MM.1S (cell line): ENCODE results near the gene FBLN7.

Experiments
- DNase-seq: peaks from one replicate; pipeline ENCODE4 v3.0.0-alpha.2; 2015
- H2AFZ ChIP-seq: fragments of 300-600 bp; sonication (generic); 2 replicates; pipeline ENCODE4 v1.6.0; 2016; ENCODE audit warnings: antibody characterized with exemption, low read length
- H3F3A ChIP-seq: fragments of 300-600 bp; sonication (generic); 2 replicates; pipeline ENCODE4 v1.6.1; 2016; ENCODE audit warnings: mild to moderate bottlenecking, antibody characterized with exemption, low read length, moderate library complexity, mixed read lengths; ENCODE audit not compliant: insufficient read depth
- H3K27ac ChIP-seq: fragments of 300-600 bp; sonication (generic); 2 replicates; pipeline ENCODE4 v1.5.1; 2016; ENCODE audit warnings: mild to moderate bottlenecking, low read length
- H3K27me3 ChIP-seq: fragments of 300-600 bp; sonication (generic); replicated peaks from 2 replicates; pipeline ENCODE4 v1.6.0; 2016; ENCODE audit warnings: low read length; ENCODE audit not compliant: insufficient read depth
- H3K36me3 ChIP-seq: fragments of 300-600 bp; sonication (generic); replicated peaks from 2 replicates; pipeline ENCODE4 v1.6.1; 2016; ENCODE audit warnings: mild to moderate bottlenecking, low read length, mixed read lengths; ENCODE audit not compliant: insufficient read depth
- H3K4me1 ChIP-seq: fragments of 300-600 bp; sonication (generic); 2 replicates; pipeline ENCODE4 v1.6.1; 2016; ENCODE audit warnings: low read length, mixed read lengths
- H3K4me2 ChIP-seq: fragments of 300-600 bp; sonication (generic); 2 replicates; pipeline ENCODE4 v1.6.0; 2016; ENCODE audit warnings: low read depth, low read length
- H3K4me3 ChIP-seq: fragments of 300-600 bp; sonication (generic); 2 replicates; pipeline ENCODE4 v1.5.1; 2016; ENCODE audit warnings: low read length, mixed read lengths
- H3K79me2 ChIP-seq: fragments of 300-600 bp; sonication (generic); 2 replicates; pipeline ENCODE4 v1.6.1; 2016; ENCODE audit warnings: mixed run types, low read length, mixed read lengths
- H3K9ac ChIP-seq: fragments of 300-600 bp; sonication (generic); 2 replicates; pipeline ENCODE4 v1.6.1; 2016; ENCODE audit warnings: low read length, mixed read lengths
- H3K9me2 ChIP-seq: fragments of 300-600 bp; sonication (generic); replicated peaks from 2 replicates; pipeline ENCODE4 v1.6.1; 2016; ENCODE audit warnings: mild to moderate bottlenecking, low read length, mixed read lengths; ENCODE audit not compliant: insufficient read depth
- H3K9me3 ChIP-seq: fragments of 300-600 bp; sonication (generic); replicated peaks from 2 replicates; pipeline ENCODE4 v1.6.1; 2016; ENCODE audit warnings: mild to moderate bottlenecking, low read length, mixed read lengths; ENCODE audit not compliant: insufficient read depth
- H4K20me1 ChIP-seq: fragments of 300-600 bp; sonication (generic); 2 replicates; pipeline ENCODE4 v1.6.1; 2016; ENCODE audit warnings: mild to moderate bottlenecking, low read length, moderate library complexity, mixed read lengths; ENCODE audit not compliant: insufficient read depth
- EZH2 ChIP-seq: fragments of 300-600 bp; sonication (generic); optimal IDR thresholded peaks from 2 replicates; pipeline ENCODE3; 2017; ENCODE audit warnings: low read depth, mild to moderate bottlenecking, antibody characterized with exemption, low read length, mixed read lengths
- EZH2phosphoT487 ChIP-seq: fragments of 300-600 bp; sonication (generic); IDR thresholded peaks from 2 replicates; pipeline ENCODE4 v1.6.1; 2018; ENCODE audit warnings: antibody characterized with exemption, low read length
- TF ChIP-seq, protein P1 (sequence below): fragments of 300-600 bp; sonication (generic); IDR thresholded peaks from 2 replicates; pipeline ENCODE4 v1.5.1; 2016; ENCODE audit warnings: antibody characterized with exemption, low read length, mixed read lengths

FBLN7 gene

DNA sequence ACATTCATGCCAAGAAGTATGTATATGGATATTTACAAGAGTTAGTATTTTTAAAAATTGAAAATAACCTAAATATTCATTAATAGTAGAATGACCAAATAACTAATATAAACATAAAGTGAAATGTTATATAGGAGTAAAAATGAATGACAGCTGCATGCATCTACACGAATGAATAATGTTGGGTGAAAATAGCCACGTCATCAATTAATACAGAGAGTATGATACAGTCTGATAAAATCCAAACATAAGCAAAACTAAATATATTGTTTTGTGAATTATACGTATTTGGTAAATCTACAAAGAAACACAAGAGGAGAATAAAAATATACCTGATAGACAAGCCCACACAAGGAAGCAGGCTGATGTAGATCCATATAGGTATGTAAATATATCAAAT lies 92.2 kb downstream of the FBLN7 start:
- Histone ChIP-seq H3K4me2 (no peak overlapping the region), H3K9me2 (no peaks in the 10 kb centered on the region), H3K4me1 (no peaks in the 10 kb centered on the region), H3K4me3 (no peak overlapping the region), H4K20me1 (no peaks in the 10 kb centered on the region), H3F3A (no peaks in the 10 kb centered on the region), H3K27ac (no peak overlapping the region), H3K9me3 (no peaks in the 10 kb centered on the region), H3K27me3 (no peaks in the 10 kb centered on the region), H2AFZ (no peak overlapping the region), H3K79me2 (no peaks in the 10 kb centered on the region), H3K9ac (no peak overlapping the region), H3K36me3 (no peaks in the 10 kb centered on the region; the same call in 1 of the 2 replicates)
- TF ChIP-seq, protein P1, sequence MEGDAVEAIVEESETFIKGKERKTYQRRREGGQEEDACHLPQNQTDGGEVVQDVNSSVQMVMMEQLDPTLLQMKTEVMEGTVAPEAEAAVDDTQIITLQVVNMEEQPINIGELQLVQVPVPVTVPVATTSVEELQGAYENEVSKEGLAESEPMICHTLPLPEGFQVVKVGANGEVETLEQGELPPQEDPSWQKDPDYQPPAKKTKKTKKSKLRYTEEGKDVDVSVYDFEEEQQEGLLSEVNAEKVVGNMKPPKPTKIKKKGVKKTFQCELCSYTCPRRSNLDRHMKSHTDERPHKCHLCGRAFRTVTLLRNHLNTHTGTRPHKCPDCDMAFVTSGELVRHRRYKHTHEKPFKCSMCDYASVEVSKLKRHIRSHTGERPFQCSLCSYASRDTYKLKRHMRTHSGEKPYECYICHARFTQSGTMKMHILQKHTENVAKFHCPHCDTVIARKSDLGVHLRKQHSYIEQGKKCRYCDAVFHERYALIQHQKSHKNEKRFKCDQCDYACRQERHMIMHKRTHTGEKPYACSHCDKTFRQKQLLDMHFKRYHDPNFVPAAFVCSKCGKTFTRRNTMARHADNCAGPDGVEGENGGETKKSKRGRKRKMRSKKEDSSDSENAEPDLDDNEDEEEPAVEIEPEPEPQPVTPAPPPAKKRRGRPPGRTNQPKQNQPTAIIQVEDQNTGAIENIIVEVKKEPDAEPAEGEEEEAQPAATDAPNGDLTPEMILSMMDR: no peak
- TF ChIP-seq EZH2phosphoT487: no peak
- no peak for TF ChIP-seq EZH2
- no peak for DNase-seq
